GM18517 (cell line): ENCODE measurements around the gene KCNK3.
"Not testable (repeated sequence)": the region's sequence is repeated elsewhere in the genome, so short reads cannot be mapped to it uniquely, and the experiment has no call there.

ENCODE experiments used
- ATAC-seq: cut with Tn5 transposase; IDR thresholded peaks from one replicate; pipeline ENCODE4 v1.9.1; 2021; ENCODE audit warnings: mild to moderate bottlenecking, moderate library complexity; ENCODE audit not compliant: unreplicated experiment

Gene KCNK3

GRCh38 chr2:26750467-26750866 is 57.9 kb downstream of the KCNK3 start:
- ATAC-seq, result not testable (repeated sequence)

- no peak for ATAC-seq
Observed at GRCh38 chr2:26752656-26753055, 60.1 kb downstream of the KCNK3 start.

- ATAC-seq, result no peak
Observed at GRCh38 chr2:26754539-26754938, 62.0 kb downstream of the KCNK3 start.

GRCh38 chr2:26754972-26755670 is 62.6 kb downstream of the KCNK3 start:
- no peak for ATAC-seq

GRCh38 chr2:26756337-26756736 is 63.8 kb downstream of the KCNK3 start:
- ATAC-seq, result no peak

GRCh38 chr2:26757873-26758789 is 65.6 kb downstream of the KCNK3 start:
- peak; percentile 58 for ATAC-seq

- no peak for ATAC-seq
Observed at GRCh38 chr2:26758790-26759321, 66.3 kb downstream of the KCNK3 start.

GRCh38 chr2:26759845-26760244 is 67.3 kb downstream of the KCNK3 start:
- no peak for ATAC-seq

GRCh38 chr2:26760991-26761390 is 68.5 kb downstream of the KCNK3 start:
- not testable (repeated sequence) for ATAC-seq

GRCh38 chr2:26763019-26763418 is 70.5 kb downstream of the KCNK3 start:
- no peak for ATAC-seq

- ATAC-seq, result peak; percentile 59
Observed at GRCh38 chr2:26764078-26764887, 71.8 kb downstream of the KCNK3 start, which contains the start of gene SLC35F6. Gene SLC35F6 (plus strand): TSS chr2:26764284. CDS start chr2:26764350, 66 bp downstream.

GRCh38 chr2:26764906-26765305 is 72.4 kb downstream of the KCNK3 start:
- no peak for ATAC-seq

- ATAC-seq, result no peak
Observed at GRCh38 chr2:26765475-26766200, 73.1 kb downstream of the KCNK3 start.

- no peak for ATAC-seq
Observed at GRCh38 chr2:26767129-26767528, 74.6 kb downstream of the KCNK3 start.

- no peak for ATAC-seq
Observed at GRCh38 chr2:26767894-26768487, 75.5 kb downstream of the KCNK3 start.

- no peak for ATAC-seq
Observed at GRCh38 chr2:26768759-26769088, 76.2 kb downstream of the KCNK3 start.

- ATAC-seq, result no peak
Observed at GRCh38 chr2:26769089-26769761, 76.7 kb downstream of the KCNK3 start.

- ATAC-seq, result no peak
Observed at GRCh38 chr2:26770986-26771586, 78.6 kb downstream of the KCNK3 start.
